Neural cell (in vitro differentiated cells): Measurements from ENCODE around the gene OR1N2.

Source experiments
- CTCF ChIP-seq: fragments of 450-650 bp; IDR thresholded peaks from 2 replicates; pipeline ENCODE4 v1.5.1; 2014; ENCODE audit warnings: antibody characterized with exemption, mild to moderate bottlenecking, moderate library complexity; ENCODE audit not compliant: poor library complexity, severe bottlenecking
- TAF1 ChIP-seq: IDR thresholded peaks from 2 replicates; pipeline ENCODE4 v1.6.1; 2012; ENCODE audit warnings: low read depth

GRCh38 chr9:122518841-122519240 is 34.1 kb upstream of the OR1N2 start, which contains the start of gene OR1J4:
- TF ChIP-seq CTCF (no peak), TAF1 (no peak)
